ENCODE measurements around the gene SP8.

Gene SP8

GRCh38 chr7:20793694-20794394, 7.2 kb upstream of the SP8 start:
- no peak for DNase-seq

GRCh38 chr7:20793248-20793647, 6.6 kb upstream of the SP8 start:
- DNase-seq: no peak

- DNase-seq: no peak
Observed at GRCh38 chr7:20791538-20792434, 5.1 kb upstream of the SP8 start.

GRCh38 chr7:20790375-20790774, 3.7 kb upstream of the SP8 start:
- no peak for DNase-seq

GRCh38 chr7:20788420-20788990, 1.8 kb upstream of the SP8 start:
- no peak for DNase-seq

GRCh38 chr7:20787660-20788419, 1.2 kb upstream of the SP8 start:
- DNase-seq: no peak

- no peak for DNase-seq
Observed at GRCh38 chr7:20786421-20786778, 286 bp downstream of the SP8 start.

GRCh38 chr7:20786049-20786412, 655 bp downstream of the SP8 start:
- DNase-seq: no peak

- no peak for DNase-seq
Observed at GRCh38 chr7:20785157-20786048, 1.3 kb downstream of the SP8 start.

GRCh38 chr7:20784388-20785156, 2.1 kb downstream of the SP8 start:
- no peak for DNase-seq

GRCh38 chr7:20783700-20784387, 2.8 kb downstream of the SP8 start:
- DNase-seq: no peak

- DNase-seq: no peak
Observed at GRCh38 chr7:20783125-20783699, 3.5 kb downstream of the SP8 start.

GRCh38 chr7:20779041-20779440, 7.6 kb downstream of the SP8 start:
- DNase-seq: no peak

GRCh38 chr7:20778063-20778721, 8.5 kb downstream of the SP8 start:
- DNase-seq: no peak

- no peak for DNase-seq
Observed at GRCh38 chr7:20777377-20778062, 9.2 kb downstream of the SP8 start.

- no peak for DNase-seq
Observed at GRCh38 chr7:20776942-20777341, 9.7 kb downstream of the SP8 start.

GRCh38 chr7:20776214-20776911, 10.3 kb downstream of the SP8 start:
- no peak for DNase-seq

GRCh38 chr7:20754001-20754400, 32.7 kb downstream of the SP8 start:
- no peak for DNase-seq

- no peak for DNase-seq
Observed at GRCh38 chr7:20749906-20750305, 36.8 kb downstream of the SP8 start.

Measured in activated CD4-positive, CD25-positive, alpha-beta regulatory T cell (primary cell).